Stimulated activated CD8-positive, alpha-beta memory T cell treated with anti-CD3 and anti-CD28 coated beads, Interleukin-12 subunit alpha, Interleukin-12 subunit beta, amount 100 ng/mL, for 24 hours (primary cell): ENCODE measurements around the gene VAC14.

Experiments used
- DNase-seq: peaks from one replicate; pipeline ENCODE4 v3.0.0-alpha.2; 2020; ENCODE audit errors: extremely low read depth

VAC14 gene

DNA sequence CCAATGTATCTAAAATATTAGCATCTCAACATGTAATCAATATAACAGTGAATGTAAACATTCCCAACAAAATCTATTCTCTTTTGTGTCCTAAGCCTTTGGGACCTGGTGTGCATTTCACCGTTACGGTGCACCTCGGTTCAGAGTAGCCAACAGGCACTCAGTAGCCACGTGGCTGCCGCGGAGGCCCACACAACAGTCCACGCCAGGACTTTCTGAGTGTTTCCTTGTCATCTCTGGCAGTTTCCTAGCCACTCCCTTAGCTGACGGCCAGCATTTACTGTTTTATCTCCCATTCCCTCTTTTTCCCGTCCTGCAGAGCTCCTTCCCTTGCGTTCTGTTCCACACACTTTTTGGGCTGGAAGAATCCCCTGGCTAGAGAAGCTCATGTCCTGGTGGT lies 36.3 kb downstream of the VAC14 start:
- DNase-seq = no peak

DNA sequence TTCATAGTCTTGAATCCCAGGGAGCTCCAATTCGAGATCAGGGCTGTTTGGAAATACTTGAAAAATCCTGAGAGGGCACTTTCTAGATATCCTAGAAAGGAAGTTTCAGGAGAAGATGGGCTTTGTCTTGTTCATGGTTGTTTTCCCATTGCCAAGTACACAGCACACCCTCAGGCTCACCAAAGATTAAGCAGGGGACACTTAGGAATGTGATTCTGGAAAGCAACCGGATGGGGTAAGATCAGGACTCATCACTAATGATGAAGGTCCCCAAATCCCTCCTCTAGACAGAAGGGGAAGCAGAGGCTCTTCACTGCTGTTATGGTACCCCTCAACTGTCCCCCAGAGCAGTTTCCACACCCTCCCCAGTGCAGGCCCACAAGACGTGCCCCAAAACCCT lies 40.7 kb downstream of the VAC14 start:
- DNase-seq = no peak

DNA sequence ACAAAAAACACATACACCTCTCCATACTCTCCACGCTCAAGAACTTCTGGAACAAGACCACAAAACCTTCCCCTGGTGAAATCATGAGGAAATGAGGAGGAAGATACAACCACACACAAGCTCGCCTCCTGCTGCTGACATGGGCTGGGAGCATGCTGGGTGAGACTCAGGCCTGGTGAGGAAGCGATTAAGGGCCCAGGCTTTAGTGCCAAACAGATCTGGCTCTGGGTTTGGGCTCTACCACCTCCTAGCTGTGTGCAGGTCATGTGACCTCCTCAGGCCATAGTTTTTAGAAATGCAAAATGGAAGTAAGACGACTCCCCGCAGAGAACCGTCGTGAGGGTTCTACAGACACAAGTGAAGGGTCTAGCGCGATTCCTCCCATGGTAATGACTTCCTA lies 41.3 kb downstream of the VAC14 start:
- no peak for DNase-seq

DNA sequence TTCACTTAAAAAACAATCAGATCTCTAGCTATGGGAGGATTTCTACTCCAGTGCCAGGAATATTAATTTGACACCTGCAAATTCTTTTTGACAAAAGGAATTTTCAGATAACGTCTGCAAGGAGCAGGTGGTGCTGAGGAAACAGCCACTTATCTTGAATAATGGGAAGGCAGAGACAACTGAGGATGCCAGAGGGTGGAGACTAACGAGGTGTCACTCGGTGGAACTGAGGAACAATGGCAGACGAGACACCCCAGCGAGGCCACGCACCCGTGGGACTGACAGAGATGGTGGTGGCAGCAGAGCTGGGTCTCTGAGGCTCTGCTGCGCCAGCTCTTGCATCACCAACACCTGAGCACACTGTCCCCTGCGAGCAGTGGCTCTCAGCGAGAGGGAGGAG lies 42.2 kb downstream of the VAC14 start:
- no peak for DNase-seq

DNA sequence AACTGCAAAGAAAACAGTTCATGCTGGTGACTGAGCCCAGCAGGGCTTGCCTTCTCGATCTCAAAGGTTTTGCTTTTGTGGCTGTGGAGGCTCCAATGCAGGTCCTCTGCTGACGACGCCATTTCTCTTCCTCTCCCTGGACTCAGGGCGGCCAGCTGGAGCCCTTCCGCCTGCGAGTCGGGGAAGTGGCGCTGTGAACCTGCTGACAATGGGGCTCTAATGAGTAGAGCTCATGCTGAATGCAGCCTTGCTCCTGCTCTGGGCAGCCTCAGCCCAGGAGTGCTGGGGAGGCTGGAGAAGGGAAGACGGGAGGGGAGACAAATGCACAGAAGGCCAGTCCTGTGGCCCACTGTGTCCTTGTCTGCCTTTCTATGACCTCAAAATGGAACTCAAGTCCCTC lies 43.8 kb downstream of the VAC14 start:
- no peak for DNase-seq

DNA sequence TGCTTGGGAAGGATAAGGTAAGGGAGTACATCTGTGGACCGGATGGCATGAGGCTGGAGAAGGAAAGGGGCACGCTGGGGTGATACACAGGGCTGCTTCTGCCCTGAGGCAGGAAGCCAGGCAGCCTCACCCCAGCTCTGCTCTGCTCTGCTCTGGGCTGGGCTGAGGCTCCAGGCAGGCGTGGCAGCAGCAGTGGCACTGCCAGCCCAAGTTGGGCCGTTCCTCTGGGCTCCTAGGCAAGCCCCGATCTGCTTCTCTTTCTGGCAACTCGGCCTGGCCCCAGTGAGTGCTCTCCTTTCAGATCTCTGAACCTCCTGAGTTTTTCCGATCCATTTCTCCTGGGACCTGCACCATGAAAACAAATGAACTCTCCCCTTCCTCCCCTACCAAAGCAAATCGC lies 44.9 kb downstream of the VAC14 start:
- no peak for DNase-seq

DNA sequence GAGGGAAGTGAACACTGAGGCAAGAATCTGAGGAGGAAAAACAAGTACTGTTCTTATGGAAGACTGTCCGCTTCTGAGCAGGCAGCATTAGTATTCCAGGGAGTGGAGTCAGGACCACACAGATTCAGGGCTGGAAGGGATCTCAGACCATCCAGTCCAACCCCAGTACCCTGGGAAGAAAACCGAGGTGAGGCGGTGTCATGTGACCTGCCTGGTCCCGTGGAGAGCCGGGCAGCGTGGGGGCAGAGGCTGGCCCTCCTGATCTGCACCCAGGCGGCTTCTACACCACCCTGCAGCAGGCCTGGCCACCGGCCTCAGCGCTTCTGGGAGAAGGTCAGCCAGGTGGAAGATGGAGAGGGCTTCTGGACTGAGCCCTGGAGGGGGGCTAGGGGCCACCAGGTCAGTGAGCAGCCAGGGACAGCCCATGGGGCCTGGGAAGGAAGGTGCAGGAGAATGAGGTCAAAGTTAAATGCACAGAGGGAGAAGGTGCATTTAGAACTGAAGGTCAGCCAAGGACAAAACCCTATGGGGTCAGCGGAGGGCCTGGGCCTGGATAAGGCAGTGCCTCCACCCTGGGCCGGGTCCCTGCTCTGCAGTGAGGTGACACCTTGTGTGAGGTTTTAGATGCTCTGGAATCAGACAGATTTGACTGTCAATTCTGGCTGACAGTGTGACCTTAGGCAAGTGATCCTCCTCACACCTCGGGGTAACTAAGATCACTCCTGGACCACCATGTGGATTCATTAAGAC lies 45.9 kb downstream of the VAC14 start:
- no peak for DNase-seq

DNA sequence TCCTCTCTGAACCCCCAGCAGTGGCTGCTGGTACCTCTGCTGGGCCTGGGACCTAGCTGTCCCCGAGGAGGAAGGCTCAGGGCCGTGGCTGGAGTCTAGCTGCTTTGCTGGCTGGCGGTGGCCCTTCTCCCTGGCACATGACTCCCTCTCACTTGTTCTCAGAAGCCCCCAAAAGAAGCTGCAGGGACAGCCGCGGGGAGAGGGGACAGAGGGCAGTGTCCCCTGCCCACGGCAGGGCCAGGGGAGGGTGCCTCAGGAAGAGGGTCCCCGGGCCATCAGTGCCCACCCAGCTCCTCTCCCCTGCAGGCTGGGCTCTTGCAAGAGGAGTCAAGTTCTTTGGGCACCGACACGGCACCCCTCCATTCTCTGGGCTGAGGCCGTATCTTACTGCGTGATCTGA lies 46.6 kb downstream of the VAC14 start:
- no peak for DNase-seq

DNA sequence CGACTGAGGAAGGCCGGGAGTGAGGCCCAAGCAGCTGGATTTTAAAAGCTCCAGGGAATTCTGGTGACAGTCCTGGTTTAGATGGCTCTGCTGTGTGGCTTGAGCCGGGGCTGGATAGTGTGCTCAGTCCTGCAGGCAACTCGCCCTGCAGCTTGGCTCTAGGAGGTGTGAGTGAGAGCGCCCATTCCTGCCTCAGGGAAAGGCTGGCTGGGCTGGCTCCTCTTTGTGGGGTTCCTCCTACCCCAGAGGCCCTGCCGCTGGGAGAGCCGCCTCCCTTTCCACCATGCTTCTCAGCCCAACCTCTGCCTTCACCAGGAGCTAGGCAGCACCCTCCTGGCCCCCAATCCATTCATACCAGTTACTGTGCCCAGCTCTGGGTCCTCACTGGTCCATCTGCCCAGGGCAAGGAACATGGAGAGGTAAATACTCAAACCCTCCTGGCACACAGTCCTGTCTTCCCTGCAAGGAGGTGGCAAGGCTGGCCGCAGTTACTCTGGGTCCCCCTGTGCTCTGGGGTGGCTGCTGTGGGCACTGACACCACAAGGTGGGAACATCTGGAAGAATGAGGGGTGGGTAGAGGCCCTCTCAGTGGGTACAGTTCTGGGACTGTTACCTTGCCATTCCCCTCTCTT lies 47.1 kb downstream of the VAC14 start:
- no peak for DNase-seq

DNA sequence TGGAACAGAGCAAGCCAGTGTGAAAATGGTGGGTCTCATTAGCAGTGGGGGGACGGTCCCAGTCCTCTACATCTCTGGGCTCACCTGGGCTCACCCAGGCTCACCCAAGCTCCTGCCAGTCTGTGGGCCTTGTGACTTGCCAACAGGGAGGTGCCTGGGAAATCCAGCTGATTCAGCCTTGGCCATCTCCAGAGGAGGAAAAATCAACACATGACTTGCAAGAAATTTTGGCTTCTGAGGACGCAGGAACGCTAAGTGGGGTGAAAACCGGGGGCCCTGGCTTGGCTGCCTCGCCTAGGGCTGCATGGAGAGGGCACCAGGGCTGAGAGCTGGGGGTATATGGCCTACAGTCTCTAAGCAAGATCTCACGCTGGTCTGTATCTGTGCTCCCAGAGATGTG lies 47.7 kb downstream of the VAC14 start:
- DNase-seq = no peak

DNA sequence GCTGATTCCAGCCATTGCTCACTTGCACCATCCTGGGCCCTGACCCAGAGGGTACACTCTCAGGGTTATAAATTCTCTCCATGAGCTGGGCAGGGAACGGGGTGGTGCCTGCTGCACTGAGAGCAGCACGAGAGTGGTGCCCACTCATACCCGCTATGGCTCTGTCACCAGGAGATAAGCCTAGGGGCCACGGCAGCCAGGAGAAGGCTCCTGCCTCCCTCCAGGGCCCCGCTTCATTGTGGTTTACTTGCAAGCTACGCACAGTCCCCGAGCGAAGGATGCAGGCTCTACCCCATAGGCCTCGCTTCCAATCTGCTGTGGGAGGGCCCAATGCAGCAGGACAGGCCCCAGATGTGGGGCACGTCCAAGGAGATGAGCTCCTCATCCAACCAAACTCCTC lies 48.5 kb downstream of the VAC14 start:
- no peak for DNase-seq

DNA sequence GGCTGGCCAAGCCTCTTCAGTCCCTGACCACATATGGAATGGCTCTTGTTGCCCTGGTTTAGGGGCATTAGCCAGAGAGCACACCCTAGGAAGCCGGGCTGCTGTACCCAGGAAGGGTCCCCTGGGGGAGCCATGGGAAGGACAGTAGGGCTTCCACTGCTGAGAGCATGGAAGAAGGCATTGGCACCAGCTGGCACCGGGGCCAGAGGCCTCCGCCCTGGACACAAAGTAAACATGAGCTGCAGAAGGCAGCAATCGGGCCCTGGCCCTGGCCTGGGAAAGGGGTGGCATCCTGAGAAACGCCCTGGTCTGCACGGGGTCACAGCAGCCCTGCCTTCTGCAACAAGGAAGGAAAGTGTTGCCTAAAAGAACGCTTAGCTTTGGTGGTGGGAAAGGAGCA lies 49.4 kb downstream of the VAC14 start:
- no peak for DNase-seq

DNA sequence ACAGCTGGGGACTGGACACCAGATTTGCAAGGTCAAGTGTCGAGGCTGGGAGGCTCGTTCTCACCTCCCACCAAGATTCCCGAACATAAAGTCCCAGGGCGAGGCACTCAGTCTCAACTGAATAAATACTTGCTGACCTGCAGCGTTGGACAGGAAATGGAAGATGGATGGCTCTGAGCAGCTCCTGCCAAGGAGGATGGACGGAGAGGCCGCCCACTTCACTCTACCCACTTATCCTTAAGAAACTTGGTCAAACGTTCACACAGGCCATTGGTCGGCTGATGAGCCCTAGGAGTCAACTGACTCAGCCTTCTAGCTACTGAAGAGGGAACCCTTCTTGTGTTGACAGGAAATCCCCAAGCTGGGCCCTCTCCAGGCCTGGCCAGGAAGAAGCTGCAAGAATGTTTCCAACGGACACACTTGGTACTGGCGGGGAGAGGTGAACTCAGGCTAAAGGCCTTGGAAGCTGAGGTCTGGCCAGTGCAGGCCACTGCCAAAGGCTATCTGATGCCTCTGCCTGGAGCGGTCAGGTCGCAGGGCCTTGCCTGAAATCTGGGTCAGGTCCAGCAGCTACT lies 50.0 kb downstream of the VAC14 start:
- no peak for DNase-seq

DNA sequence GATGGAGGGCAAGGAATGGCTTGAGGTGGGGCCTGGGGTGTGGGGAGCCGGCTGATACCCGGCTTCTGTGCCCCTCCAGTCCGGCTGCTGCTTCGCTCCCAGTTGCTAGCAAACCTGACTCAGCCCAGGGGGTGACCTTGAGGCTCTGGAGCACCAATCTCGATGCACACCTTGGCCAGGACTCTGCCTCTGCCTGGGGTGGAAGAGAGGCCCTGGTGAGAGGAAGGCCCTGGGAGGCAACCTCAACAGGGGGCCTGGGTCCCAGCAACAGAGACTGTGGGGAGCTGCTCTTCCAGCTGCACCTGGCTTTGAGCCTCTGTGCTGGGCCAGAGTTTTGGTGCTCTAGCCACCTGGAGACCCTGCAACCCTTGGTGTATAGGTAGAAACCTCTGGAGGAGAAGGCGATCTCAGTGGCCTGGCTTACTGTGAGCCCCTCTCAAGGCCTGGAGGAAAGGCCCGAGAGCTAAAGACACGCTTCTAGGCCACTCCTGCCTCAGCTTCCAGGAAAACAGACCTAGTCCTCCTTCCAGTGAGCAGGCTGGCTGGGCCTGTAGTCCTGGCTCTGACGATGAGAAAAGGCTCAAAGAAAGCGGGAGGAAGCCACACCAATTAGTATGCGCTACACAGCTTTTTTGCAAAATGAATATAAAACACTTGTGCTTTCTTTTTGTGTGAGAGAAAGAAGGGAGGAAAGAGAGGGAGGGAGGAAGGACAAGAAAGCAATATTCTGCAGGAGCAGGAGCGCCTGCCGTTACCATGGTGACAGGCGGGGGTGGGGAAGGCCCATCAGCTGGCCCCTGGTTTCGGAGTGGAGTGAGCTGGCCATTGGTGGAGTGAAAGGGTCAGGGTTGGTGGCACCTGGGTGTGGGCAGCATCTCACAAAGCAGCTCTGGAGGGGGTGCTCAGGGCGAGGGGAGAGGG lies 51.0 kb downstream of the VAC14 start:
- no peak for DNase-seq

DNA sequence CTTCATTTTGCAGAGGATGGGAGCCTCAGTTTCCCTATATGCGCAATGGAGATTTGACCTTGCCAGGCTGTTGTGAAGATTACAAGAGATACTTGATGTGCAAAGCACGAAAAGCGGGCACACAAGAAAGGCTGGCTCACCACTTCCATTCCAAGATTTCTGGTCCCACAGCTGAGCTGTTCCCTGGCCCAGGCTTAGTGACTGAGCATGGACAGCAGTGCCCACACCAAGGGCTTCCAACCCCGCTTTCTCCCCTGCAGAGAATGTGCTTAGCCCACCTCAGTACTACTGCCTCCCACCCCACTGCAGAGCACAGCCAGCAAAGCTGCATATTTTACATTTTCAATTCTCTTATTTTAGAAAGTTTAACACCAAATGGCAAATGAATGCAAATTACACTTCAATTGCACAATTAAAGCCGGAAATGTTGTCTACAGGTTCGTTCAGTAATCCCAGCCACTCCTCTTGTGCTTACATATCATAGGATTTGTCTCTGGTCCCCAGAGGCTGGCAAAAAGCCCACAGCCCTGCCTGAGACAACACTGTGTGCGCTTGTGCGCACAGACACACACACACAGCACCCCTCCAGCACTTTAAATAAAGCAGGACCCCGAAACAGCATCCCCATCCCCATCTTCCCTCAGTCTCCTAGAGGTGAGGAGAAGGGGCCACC lies 51.8 kb downstream of the VAC14 start:
- no peak for DNase-seq

DNA sequence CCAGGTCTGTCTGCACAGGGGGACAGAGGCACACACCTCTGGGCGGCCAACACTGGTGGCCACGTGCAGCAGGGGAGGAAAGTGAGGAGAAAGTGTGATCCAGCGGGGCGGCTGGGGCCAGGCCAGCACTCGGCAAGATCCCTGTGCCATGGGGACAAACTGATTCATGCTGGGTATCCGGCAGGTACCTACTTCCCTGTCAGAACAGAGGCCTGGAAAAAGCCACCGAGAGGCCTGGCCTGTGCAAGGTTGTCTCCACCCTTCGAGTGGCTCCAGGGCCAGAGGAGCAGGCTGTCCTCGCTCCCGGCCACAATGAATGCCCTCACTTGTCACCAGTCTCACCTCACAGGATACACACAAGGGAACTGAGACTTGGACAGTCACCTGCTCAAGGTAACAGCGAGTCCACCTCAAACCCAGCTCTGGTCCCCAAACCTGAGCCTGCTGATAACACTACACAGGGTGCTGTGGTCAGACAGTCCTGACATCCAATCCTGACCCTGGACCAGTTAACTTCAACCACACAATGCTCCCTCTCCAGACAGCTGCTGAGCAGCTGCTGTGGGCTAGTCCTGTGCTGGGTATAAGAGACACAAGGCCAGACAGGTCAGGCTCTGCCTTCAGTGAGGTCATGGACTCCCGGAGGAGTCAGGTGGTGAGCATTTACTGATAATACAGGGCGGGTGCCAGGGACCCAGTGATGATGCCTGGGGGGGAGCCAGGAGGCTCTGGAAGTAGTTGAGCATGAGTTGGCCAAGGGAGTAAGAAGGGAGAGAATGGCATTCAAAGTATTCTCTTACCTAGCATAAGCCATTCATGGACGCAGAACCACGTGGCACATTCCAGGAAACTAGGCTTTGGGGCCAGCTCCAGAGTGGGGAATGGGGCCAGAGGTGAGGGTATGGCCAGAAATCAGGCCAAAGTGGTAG lies 53.0 kb downstream of the VAC14 start:
- DNase-seq = no peak

DNA sequence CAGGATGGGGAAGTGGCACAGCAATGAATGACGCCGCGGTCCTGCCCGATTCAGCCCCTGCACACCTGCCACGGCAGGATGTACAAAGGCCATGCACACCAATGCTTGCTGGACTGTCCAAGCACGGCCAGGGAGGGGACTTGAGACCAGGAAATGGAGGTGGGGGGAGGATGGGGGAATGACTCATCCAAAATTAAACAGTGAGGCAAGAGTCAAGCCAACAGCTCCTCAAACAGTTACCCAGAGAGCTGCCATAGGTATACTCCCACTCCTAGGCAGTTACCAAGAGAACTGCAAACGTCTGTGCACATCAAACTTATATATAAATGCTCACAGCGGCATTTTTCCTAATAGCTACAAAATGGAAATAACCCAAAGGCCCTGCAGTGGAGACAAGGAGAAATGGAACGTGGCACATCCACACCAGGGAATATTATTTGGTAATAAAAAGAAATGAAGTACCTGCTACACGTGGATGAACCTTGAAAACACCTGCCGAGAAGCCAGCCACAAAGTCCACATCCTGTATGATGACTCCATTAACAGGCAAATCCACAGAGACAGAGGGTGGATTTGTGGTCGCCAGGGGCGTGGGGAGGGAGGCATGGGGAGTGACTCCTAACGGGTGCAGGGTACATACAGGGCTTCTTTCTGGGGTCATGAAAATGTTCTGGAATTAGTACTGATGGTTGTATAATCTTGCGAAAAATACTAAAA lies 54.1 kb downstream of the VAC14 start:
- DNase-seq = no peak

DNA sequence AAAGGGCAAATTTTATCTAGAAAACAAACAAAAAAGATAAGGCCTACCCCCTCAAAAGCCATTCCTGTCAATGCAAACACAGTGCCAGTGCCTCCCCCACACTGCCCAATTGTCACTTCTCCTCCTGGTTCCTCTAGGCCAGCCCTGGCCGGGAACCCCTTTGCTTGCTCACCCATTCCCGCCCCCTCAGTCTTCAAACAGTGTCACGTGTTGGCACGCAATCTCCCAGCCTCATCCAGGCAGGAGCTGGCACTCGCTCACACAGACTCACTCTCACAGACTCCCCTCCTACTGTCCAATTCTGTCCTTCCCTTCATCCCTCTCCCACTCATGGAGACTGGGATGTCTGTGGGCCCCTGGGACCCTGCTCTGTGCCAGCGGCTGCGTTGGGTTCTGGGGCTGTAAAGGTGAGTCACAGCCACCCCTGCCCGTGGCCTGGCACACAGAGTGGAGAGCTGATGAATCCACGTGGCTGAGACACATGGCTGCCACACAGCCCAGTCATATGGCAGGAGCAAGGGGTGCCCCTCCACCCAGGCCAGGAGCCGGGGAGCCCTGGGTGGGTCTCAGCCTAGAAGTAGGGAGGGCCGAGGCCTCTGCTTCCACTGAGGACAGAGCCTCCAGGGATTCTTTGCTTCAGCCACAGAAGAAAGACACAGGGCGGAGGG lies 54.8 kb downstream of the VAC14 start:
- no peak for DNase-seq

DNA sequence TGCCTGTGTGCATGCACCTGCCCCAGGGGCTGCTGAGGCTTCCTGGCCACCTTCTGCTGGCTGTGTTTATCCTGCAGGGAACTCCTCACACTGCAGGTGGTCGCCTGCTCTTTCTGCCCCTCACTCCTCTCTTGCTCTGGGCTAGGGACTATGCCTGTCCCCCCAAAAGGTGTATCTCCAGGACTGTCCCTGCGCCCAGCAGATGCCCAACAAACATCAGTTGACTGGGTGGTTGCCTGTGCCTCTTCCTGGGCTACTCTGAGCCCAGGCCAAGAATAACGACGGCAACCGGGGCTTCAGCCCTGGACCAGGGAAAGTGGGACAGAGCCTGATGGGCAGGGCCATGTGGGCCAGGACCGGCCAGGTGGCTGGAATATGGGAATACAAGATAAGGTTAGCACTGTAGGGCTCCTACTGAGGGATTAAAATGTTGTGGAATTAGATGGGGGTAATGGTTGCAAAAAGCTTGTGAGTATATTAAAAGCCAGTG lies 55.4 kb downstream of the VAC14 start:
- no peak for DNase-seq
